Pancreas (tissue), 10 donors: ENCODE results near the gene AKT1. TPM values are rescaled to one million over a fixed set of nuclear protein-coding genes. Genes with fewer than 3 reads are reported as not detected.

Source experiments
- ATAC-seq, 4 donors: fragments of 200-7000 bp; cut with Tn5 transposase; one replicate each; pipeline versions ENCODE4 v1.8.0 to v1.9.1; 2020; ENCODE audit warnings: mild to moderate bottlenecking in 4 of 4, moderate library complexity in 4 of 4
- DNase-seq, 6 donors: peaks; one replicate each; pipeline ENCODE4 v3.0.0-alpha.2; 2020
- FAIRE-seq: peaks from 2 replicates; lab custom pipeline; 2012; peaks lifted over from hg19 to GRCh38; lab: Jason Lieb, UNC
- H3K27ac ChIP-seq, 4 donors: fragments of 200-600 bp; sonication (generic); 1 replicate in 3 of 4; 2 replicates in 1 of 4; pipeline versions ENCODE4 v1.5.0 to v1.8.0; 2020
- H3K27me3 ChIP-seq, 4 donors: fragments of 200-600 bp; one replicate each; pipeline ENCODE4 v1.8.0; 2021
- H3K36me3 ChIP-seq, 3 donors: fragments of 200-600 bp; sonication (generic) in 1 of 3; one replicate each; pipeline versions ENCODE4 v1.5.0 to v1.8.0; 2020 to 2021
- H3K4me1 ChIP-seq, 3 donors: fragments of 200-600 bp; one replicate each; pipeline ENCODE4 v1.8.0; 2021
- H3K4me3 ChIP-seq, 4 donors: fragments of 200-600 bp; sonication (generic) in 2 of 4; one replicate each; pipeline versions ENCODE4 v1.5.0 to v1.8.0; 2020 to 2021
- H3K9me3 ChIP-seq, 4 donors: fragments of 200-600 bp; one replicate each; pipeline ENCODE4 v1.8.0; 2021
- CTCF ChIP-seq, 4 donors: fragments of 200-600 bp; sonication (generic) in 3 of 4; IDR thresholded peaks; one replicate each; pipeline versions ENCODE4 v1.5.0 to v1.8.0; 2021; ENCODE audit warnings: antibody characterized with exemption in 4 of 4
- WGBS, 2 donors: extraction: QIAGEN DNeasy Blood & Tissue Kit; methylation state at CpG; one replicate each; pipeline ENCODE4 v1.1.7; 2013; 5-methylcytosine and 5-hydroxymethylcytosine counted together
- intact Hi-C, 3 donors: fragments of 100-400 bp; cut with DNase I; formaldehyde crosslinking; loops; one replicate each; pipeline versions ENCODE4 v1.11.1 to v1.14.2; 2022
- polyA plus RNA-seq, 2 donors: library from polyadenylated mRNA; stranded (reverse); fragments of 200-250 nt; gene quantifications; one replicate each; pipeline ENCODE4 v1.2.3, GENCODE V29; 2013
- total RNA-seq, 6 donors: library from RNA; stranded (reverse); fragmentation: NEBNext Ultra II Directional in 4 of 6; extraction: Animal tissue kit (Norgen Biotek cat#: 25700) in 4 of 6; gene quantifications; one replicate each; pipeline versions ENCODE4 v1.2.1 to v1.2.4, GENCODE V29; 2021 to 2023
- donor health status: healthy with polysubstance abuse.
- donor health status: DM: no; HTN: no; CAD: no; lungs with moderate emphysema.
- donor health status: DM: no; HTN: no; CAD: no.
- donor health status: control.
- donor health status: control.
- donor health status: Bipolar disorder and iron deficiency.
- donor health status: DM: yes; HTN: yes; CAD: no.
- donor health status: DM: no; HTN: no; CAD: no.
- donor health status: DM: no; HTN: no; CAD: no.
- donor health status: DM: yes; HTN: yes; CAD: no.

Gene AKT1
- total and polyA plus RNA-seq, 8 donors: 70.0 to 106 (median 84.6) TPM

GRCh38 chr14:104821971-104822608 is 26.5 kb upstream of the AKT1 start:
- Histone ChIP-seq H3K4me3 (no peak overlapping the region), H3K27me3 (no peaks in the 10 kb centered on the region), H3K27ac (no peak overlapping the region), H3K9me3 (no peaks in the 10 kb centered on the region), H3K4me1 (peaks cover 0 to 5% (median 3%) of the 10 kb centered on the region in 3 donors), H3K36me3 (no peaks in the 10 kb centered on the region)
- no peak for FAIRE-seq
- TF ChIP-seq CTCF (IDR thresholded peaks at IDR 0.05): no peak
- no peak for ATAC-seq
- intact Hi-C loops: loop anchor here in 2 of 3 donors (2.0 to 5.0 kb wide), 2 partner anchors 50 to 53 kb away; no protein-coding TSS in a partner anchor
- peak in 2 of 6 donors; percentile 12 to 50 for DNase-seq
- WGBS, 2 donors: 80 to 85% methylated on average over 27 of the region's 27 CpGs

- no peak for ATAC-seq
- Histone ChIP-seq H3K9me3 (no peaks in the 10 kb centered on the region), H3K27me3 (no peaks in the 10 kb centered on the region), H3K4me3 (no peak overlapping the region), H3K4me1 (peaks cover 0 to 10% (median 6%) of the 10 kb centered on the region in 3 donors), H3K27ac (no peak overlapping the region), H3K36me3 (no peaks in the 10 kb centered on the region)
- no peak for TF ChIP-seq CTCF (IDR thresholded peaks at IDR 0.05)
- WGBS, 2 donors: 84 to 90% methylated on average over 23 of the region's 23 CpGs
- intact Hi-C loops: loop anchor here in 1 of 3 donors (5.0 kb wide), 1 partner anchor 49 kb away; no protein-coding TSS in a partner anchor
- FAIRE-seq: no peak
- DNase-seq: peak in 2 of 6 donors; percentile 9 to 50
Observed at GRCh38 chr14:104821229-104821945, 25.8 kb upstream of the AKT1 start.

- 35 to 43% methylated on average over 22 of the region's 22 CpGs for WGBS, 2 donors
- no peaks in the 10 kb centered on the region for H3K27me3 ChIP-seq
- no peak for FAIRE-seq
- peak in 2 of 4 donors; percentile 19 to 21 for TF ChIP-seq CTCF (IDR thresholded peaks at IDR 0.05)
- no peak overlapping the region for H3K4me3 ChIP-seq
- intact Hi-C loops: loop anchor here in 1 of 3 donors (5.0 kb wide), 1 partner anchor 48 kb away; no protein-coding TSS in a partner anchor
- peak in 3 of 4 donors; percentile 13 to 55 (median 33) for ATAC-seq
- H3K4me1 ChIP-seq: peaks cover 0 to 6% (median 6%) of the 10 kb centered on the region in 3 donors
- no peaks in the 10 kb centered on the region for H3K9me3 ChIP-seq
- DNase-seq: peak in 5 of 6 donors; percentile 38 to 82 (median 49)
- H3K36me3 ChIP-seq: no peaks in the 10 kb centered on the region
- no peak overlapping the region for H3K27ac ChIP-seq
Observed at GRCh38 chr14:104820669-104821228, 25.2 kb upstream of the AKT1 start.

- DNase-seq (peak in 2 of 6 donors; percentile 16 to 45), FAIRE-seq (no peak), ATAC-seq (no peak)
- Histone ChIP-seq H3K4me3 (no peak overlapping the region), H3K27me3 (no peaks in the 10 kb centered on the region), H3K9me3 (no peaks in the 10 kb centered on the region), H3K4me1 (peaks cover 0 to 9% (median 6%) of the 10 kb centered on the region in 3 donors), H3K27ac (no peak overlapping the region), H3K36me3 (no peaks in the 10 kb centered on the region)
- TF ChIP-seq CTCF (IDR thresholded peaks at IDR 0.05): no peak
- WGBS, 2 donors: 88 to 90% methylated on average over 12 of the region's 12 CpGs
- intact Hi-C loops: no loop called here
Observed at GRCh38 chr14:104819361-104819781, 23.8 kb upstream of the AKT1 start.
